ENCODE data around the gene EXOC4. TPM values are rescaled to one million over a fixed set of nuclear protein-coding genes. Genes with fewer than 3 reads are reported as not detected.

Gene EXOC4
- total RNA-seq, 1 experiment from 2014 or later: 66.2 TPM

DNA sequence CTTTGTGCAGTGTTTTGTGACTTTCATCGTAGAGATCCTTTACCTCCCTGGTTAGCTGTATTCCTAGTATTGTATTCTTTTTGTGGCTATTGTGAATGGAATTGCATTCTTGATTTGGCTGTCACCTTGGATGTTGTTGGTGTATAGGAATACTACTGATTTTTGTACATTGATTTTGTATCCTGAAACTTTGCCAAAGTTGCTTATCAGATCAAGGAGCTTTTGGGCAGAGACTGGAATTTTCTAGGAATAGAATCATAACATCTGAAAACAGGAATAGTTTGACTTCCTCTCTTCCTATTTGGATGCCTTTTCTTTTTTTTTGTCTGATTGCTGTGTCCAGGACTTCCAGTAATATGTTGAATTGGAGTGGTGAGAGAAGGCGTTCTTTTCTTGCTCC is 590.5 kb downstream of the EXOC4 start:
- H3K9me3 ChIP-seq: no peaks in the 10 kb centered on the region
- H3K36me3 ChIP-seq (ENCODE audit: control insufficient read depth, insufficient read depth, low read length): no peaks in the 10 kb centered on the region
- BruUV-seq (replicated peaks): no TSS peak
- H3K27me3 ChIP-seq (replicated peaks; ENCODE audit: control insufficient read depth, insufficient read depth, low read length): no peaks in the 10 kb centered on the region
- no peaks in the 10 kb centered on the region for H3K27me3 Mint-ChIP-seq (ENCODE audit: insufficient read depth, unreplicated experiment)
- H3K4me3 ChIP-seq (ENCODE audit: low read depth, low read length): no peak overlapping the region
- H3K9me3 Mint-ChIP-seq (ENCODE audit: unreplicated experiment): no peaks in the 10 kb centered on the region
- POLR2A ChIA-PET: no interaction called here
- H3K27ac Mint-ChIP-seq (ENCODE audit: unreplicated experiment): no peak overlapping the region
- H3K4me3 Mint-ChIP-seq (ENCODE audit: unreplicated experiment): no peak overlapping the region
- H3K36me3 Mint-ChIP-seq (ENCODE audit: insufficient read depth, unreplicated experiment): no peaks in the 10 kb centered on the region
- CTCF ChIA-PET: no interaction called here
- no peaks in the 10 kb centered on the region for H3K4me1 Mint-ChIP-seq (ENCODE audit: low read depth, unreplicated experiment)
- DNase-seq: no peak
- intact Hi-C loops (cut with micrococcal nuclease; ENCODE audit: unreplicated experiment): no loop called here
- H3K4me1 ChIP-seq: no peaks in the 10 kb centered on the region
- TF ChIP-seq, protein P1, sequence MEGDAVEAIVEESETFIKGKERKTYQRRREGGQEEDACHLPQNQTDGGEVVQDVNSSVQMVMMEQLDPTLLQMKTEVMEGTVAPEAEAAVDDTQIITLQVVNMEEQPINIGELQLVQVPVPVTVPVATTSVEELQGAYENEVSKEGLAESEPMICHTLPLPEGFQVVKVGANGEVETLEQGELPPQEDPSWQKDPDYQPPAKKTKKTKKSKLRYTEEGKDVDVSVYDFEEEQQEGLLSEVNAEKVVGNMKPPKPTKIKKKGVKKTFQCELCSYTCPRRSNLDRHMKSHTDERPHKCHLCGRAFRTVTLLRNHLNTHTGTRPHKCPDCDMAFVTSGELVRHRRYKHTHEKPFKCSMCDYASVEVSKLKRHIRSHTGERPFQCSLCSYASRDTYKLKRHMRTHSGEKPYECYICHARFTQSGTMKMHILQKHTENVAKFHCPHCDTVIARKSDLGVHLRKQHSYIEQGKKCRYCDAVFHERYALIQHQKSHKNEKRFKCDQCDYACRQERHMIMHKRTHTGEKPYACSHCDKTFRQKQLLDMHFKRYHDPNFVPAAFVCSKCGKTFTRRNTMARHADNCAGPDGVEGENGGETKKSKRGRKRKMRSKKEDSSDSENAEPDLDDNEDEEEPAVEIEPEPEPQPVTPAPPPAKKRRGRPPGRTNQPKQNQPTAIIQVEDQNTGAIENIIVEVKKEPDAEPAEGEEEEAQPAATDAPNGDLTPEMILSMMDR (IDR thresholded peaks at IDR 0.05; ENCODE audit: insufficient read depth in 1 of 2, low read depth in 1 of 2, low read length in 1 of 2, severe bottlenecking in 1 of 2, unreplicated experiment in 1 of 2): no peak

DNA sequence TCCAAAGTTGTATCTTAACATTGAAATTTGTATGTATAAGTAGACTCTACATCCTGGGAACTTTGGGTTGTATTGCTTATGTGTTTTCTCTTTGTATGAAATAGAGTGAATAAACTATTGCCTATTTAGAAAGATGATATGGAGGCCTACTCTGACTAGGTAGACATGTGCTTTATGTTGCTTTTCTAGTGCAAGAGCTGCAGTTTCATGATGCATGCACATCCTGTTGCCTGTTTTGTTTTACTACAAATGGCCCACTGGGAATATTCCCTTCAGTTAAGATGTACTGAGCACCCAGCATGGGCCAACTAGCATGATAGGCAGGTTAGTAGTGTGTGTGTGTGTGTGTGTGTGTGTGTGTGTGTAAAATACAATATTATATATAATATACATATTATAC is 592.1 kb downstream of the EXOC4 start:
- no peak overlapping the region for H3K27ac Mint-ChIP-seq (ENCODE audit: unreplicated experiment)
- no peak overlapping the region for H3K4me3 Mint-ChIP-seq (ENCODE audit: unreplicated experiment)
- H3K9me3 Mint-ChIP-seq (ENCODE audit: unreplicated experiment): no peaks in the 10 kb centered on the region
- Histone ChIP-seq H3K9me3 (no peaks in the 10 kb centered on the region), H3K4me3 (ENCODE audit: low read depth, low read length) (no peak overlapping the region), H3K36me3 (ENCODE audit: control insufficient read depth, insufficient read depth, low read length) (no peaks in the 10 kb centered on the region), H3K27me3 (replicated peaks; ENCODE audit: control insufficient read depth, insufficient read depth, low read length) (no peaks in the 10 kb centered on the region), H3K4me1 (no peaks in the 10 kb centered on the region)
- no peaks in the 10 kb centered on the region for H3K36me3 Mint-ChIP-seq (ENCODE audit: insufficient read depth, unreplicated experiment)
- H3K4me1 Mint-ChIP-seq (ENCODE audit: low read depth, unreplicated experiment): no peaks in the 10 kb centered on the region
- no peaks in the 10 kb centered on the region for H3K27me3 Mint-ChIP-seq (ENCODE audit: insufficient read depth, unreplicated experiment)
- BruUV-seq (replicated peaks): no TSS peak
- TF ChIP-seq, protein P1 (IDR thresholded peaks at IDR 0.05; ENCODE audit: insufficient read depth in 1 of 2, low read depth in 1 of 2, low read length in 1 of 2, severe bottlenecking in 1 of 2, unreplicated experiment in 1 of 2): no peak
- ChIA-PET CTCF (no interaction called here), POLR2A (no interaction called here)
- intact Hi-C loops (cut with micrococcal nuclease; ENCODE audit: unreplicated experiment): no loop called here
- DNase-seq: no peak

DNA sequence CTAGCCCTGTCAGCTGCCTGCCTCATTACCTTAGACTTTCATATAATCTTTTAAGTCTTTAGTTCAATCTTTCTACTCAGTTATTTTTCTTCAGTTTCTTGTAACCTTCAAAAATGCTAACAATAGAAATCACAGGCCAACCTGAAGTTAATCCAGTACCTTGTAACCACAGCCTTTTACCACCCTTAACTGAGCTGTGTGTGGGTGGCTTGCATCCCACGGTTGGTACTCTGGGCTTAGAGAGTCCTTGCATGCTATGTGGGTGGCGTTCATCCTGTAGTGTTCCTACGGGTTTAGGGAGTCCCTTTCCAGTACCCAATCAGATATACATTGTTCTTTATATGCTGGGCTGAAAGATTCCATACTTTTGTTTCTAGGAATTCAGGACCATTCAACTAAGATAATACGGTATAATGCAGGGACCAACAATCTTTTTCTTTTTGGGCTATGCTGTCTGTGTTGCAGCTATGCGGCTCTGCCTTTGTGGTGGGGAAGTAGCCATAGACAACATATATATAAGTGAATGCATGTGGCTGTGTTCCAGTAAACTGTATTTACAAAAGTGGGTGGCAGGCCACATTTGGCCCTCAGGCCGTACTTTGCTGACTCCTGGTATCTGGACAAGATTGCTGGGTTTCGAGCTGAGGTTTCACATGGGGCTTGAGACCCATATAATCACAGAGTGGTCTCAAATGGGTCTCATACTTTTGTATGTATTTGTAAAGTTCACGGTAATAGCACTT is 593.5 kb downstream of the EXOC4 start:
- Histone ChIP-seq H3K27me3 (replicated peaks; ENCODE audit: control insufficient read depth, insufficient read depth, low read length) (no peaks in the 10 kb centered on the region), H3K4me3 (ENCODE audit: low read depth, low read length) (no peak overlapping the region), H3K9me3 (no peaks in the 10 kb centered on the region), H3K36me3 (ENCODE audit: control insufficient read depth, insufficient read depth, low read length) (no peaks in the 10 kb centered on the region), H3K4me1 (no peaks in the 10 kb centered on the region)
- CTCF ChIA-PET: no interaction called here
- Mint-ChIP-seq H3K27ac (ENCODE audit: unreplicated experiment) (no peak overlapping the region), H3K36me3 (ENCODE audit: insufficient read depth, unreplicated experiment) (no peaks in the 10 kb centered on the region), H3K4me3 (ENCODE audit: unreplicated experiment) (no peak overlapping the region), H3K4me1 (ENCODE audit: low read depth, unreplicated experiment) (no peaks in the 10 kb centered on the region), H3K9me3 (ENCODE audit: unreplicated experiment) (no peaks in the 10 kb centered on the region), H3K27me3 (ENCODE audit: insufficient read depth, unreplicated experiment) (no peaks in the 10 kb centered on the region)
- no peak for DNase-seq
- BruUV-seq (replicated peaks): no TSS peak
- intact Hi-C loops (cut with micrococcal nuclease; ENCODE audit: unreplicated experiment): no loop called here
- TF ChIP-seq, protein P1 (IDR thresholded peaks at IDR 0.05; ENCODE audit: insufficient read depth in 1 of 2, low read depth in 1 of 2, low read length in 1 of 2, severe bottlenecking in 1 of 2, unreplicated experiment in 1 of 2): no peak
- POLR2A ChIA-PET: no interaction called here
